H9 (cell line): Measurements from ENCODE around the gene KEAP1. TPM values are rescaled to one million over a fixed set of nuclear protein-coding genes. Genes with fewer than 3 reads are reported as not detected.
"Not testable (repeated sequence)": the region's sequence is repeated elsewhere in the genome, so short reads cannot be mapped to it uniquely, and the experiment has no call there.

ENCODE experiments used
- DNase-seq: peaks from one replicate; pipeline ENCODE4 v3.0.0-alpha.2; 2017
- H2AFZ ChIP-seq: one replicate; pipeline ENCODE4 v1.6.1; 2013; ENCODE audit warnings: mild to moderate bottlenecking, low read length, control low read depth, moderate library complexity
- H2AK5ac ChIP-seq: 2 replicates; pipeline ENCODE4 v1.6.1; 2013; ENCODE audit warnings: low read length, control low read depth, mixed read lengths; ENCODE audit not compliant: insufficient read length
- H2BK120ac ChIP-seq: one replicate; pipeline ENCODE4 v1.6.1; 2013; ENCODE audit warnings: low read depth, mild to moderate bottlenecking, low read length, control low read depth, inconsistent platforms; ENCODE audit not compliant: poor library complexity, severe bottlenecking
- H2BK12ac ChIP-seq: 2 replicates; pipeline ENCODE4 v1.6.1; 2013; ENCODE audit warnings: low read length, control low read depth, mixed read lengths, low read depth; ENCODE audit not compliant: insufficient read length
- H2BK15ac ChIP-seq: 2 replicates; pipeline ENCODE4 v1.6.1; 2013; ENCODE audit warnings: low read depth, low read length, control low read depth
- H2BK20ac ChIP-seq: one replicate; pipeline ENCODE4 v1.6.1; 2013; ENCODE audit warnings: low read depth, mild to moderate bottlenecking, low read length, control low read depth, inconsistent platforms; ENCODE audit not compliant: poor library complexity, severe bottlenecking
- H2BK5ac ChIP-seq: 2 replicates; pipeline ENCODE4 v1.6.1; 2013; ENCODE audit warnings: low read length, control low read depth, mixed read lengths; ENCODE audit not compliant: insufficient read length
- H3K14ac ChIP-seq: 2 replicates; pipeline ENCODE4 v1.6.1; 2013; ENCODE audit warnings: low read length, control low read depth; ENCODE audit not compliant: insufficient read depth
- H3K18ac ChIP-seq: 2 replicates; pipeline ENCODE4 v1.6.1; 2013; ENCODE audit warnings: low read depth, mild to moderate bottlenecking, mixed read lengths, low read length, control low read depth; ENCODE audit not compliant: insufficient read length
- H3K23ac ChIP-seq: 2 replicates; pipeline ENCODE4 v1.6.1; 2013; ENCODE audit warnings: low read length, control low read depth, mixed read lengths, low read depth; ENCODE audit not compliant: insufficient read length
- H3K23me2 ChIP-seq: 2 replicates; pipeline ENCODE4 v1.6.1; 2013; ENCODE audit warnings: low read depth, mild to moderate bottlenecking, mixed read lengths, low read length, control low read depth; ENCODE audit not compliant: insufficient read length, poor library complexity, severe bottlenecking
- H3K27ac ChIP-seq: 2 replicates; pipeline ENCODE4 v1.5.1; 2013; ENCODE audit warnings: low read length, control low read depth, mixed read lengths, low read depth; ENCODE audit not compliant: insufficient read length
- H3K27me3 ChIP-seq: 2 replicates; pipeline ENCODE4 v1.6.1; 2013; ENCODE audit warnings: low read length, control low read depth, inconsistent platforms; ENCODE audit not compliant: insufficient read depth
- H3K4ac ChIP-seq: 2 replicates; pipeline ENCODE4 v1.6.1; 2013; ENCODE audit warnings: low read depth, mild to moderate bottlenecking, control low read depth, inconsistent platforms, low read length, moderate library complexity
- H3K4me1 ChIP-seq: 2 replicates; pipeline ENCODE4 v1.6.1; 2013; ENCODE audit warnings: low read length, control low read depth, inconsistent platforms; ENCODE audit not compliant: insufficient read depth
- H3K4me2 ChIP-seq: 2 replicates; pipeline ENCODE4 v1.6.1; 2013; ENCODE audit warnings: low read length, control low read depth, mixed read lengths; ENCODE audit not compliant: insufficient read length, insufficient read depth
- H3K56ac ChIP-seq: 2 replicates; pipeline ENCODE4 v1.6.1; 2013; ENCODE audit warnings: low read depth, mild to moderate bottlenecking, mixed read lengths, low read length, control low read depth; ENCODE audit not compliant: insufficient read length
- H3K79me1 ChIP-seq: 2 replicates; pipeline ENCODE4 v1.6.1; 2013; ENCODE audit warnings: low read depth, mild to moderate bottlenecking, moderate library complexity, low read length, control low read depth, inconsistent platforms; ENCODE audit not compliant: insufficient read depth, poor library complexity, severe bottlenecking
- H3K79me2 ChIP-seq: 2 replicates; pipeline ENCODE4 v1.6.1; 2013; ENCODE audit warnings: low read length, control low read depth, inconsistent platforms; ENCODE audit not compliant: insufficient read depth
- H3K9ac ChIP-seq: 2 replicates; pipeline ENCODE4 v1.6.1; 2013; ENCODE audit warnings: low read length, control low read depth, mixed read lengths; ENCODE audit not compliant: insufficient read length; ENCODE audit errors: extremely low read depth
- H3K9me3 ChIP-seq: one replicate; pipeline ENCODE4 v1.6.1; 2013; ENCODE audit warnings: low read depth, low read length, inconsistent platforms; ENCODE audit not compliant: control insufficient read depth
- H3T11ph ChIP-seq: one replicate; pipeline ENCODE4 v1.6.1; 2013; ENCODE audit warnings: mild to moderate bottlenecking, low read length, control low read depth, inconsistent platforms
- H4K20me1 ChIP-seq: one replicate; pipeline ENCODE4 v1.6.1; 2013; ENCODE audit not compliant: control insufficient read depth, insufficient read length, insufficient read depth
- H4K5ac ChIP-seq: 2 replicates; pipeline ENCODE4 v1.6.1; 2013; ENCODE audit warnings: low read depth, mild to moderate bottlenecking, mixed read lengths, low read length, control low read depth; ENCODE audit not compliant: insufficient read length
- H4K8ac ChIP-seq: replicated peaks from 2 replicates; pipeline ENCODE4 v1.6.1; 2013; ENCODE audit warnings: low read length, control low read depth, mixed read lengths, low read depth; ENCODE audit not compliant: insufficient read length
- H4K91ac ChIP-seq: 2 replicates; pipeline ENCODE4 v1.6.1; 2013; ENCODE audit warnings: low read depth, mild to moderate bottlenecking, moderate library complexity, mixed read lengths, low read length, control low read depth; ENCODE audit not compliant: insufficient read length
- H3K27ac Mint-ChIP-seq, 3 experiments: 2 replicates in 2 of 3; 3 replicates in 1 of 3; pipeline ENCODE4 v1.8.0; 2020 to 2021; ENCODE audit warnings: mixed read lengths in 3 of 3, mild to moderate bottlenecking in 1 of 3, moderate library complexity in 1 of 3
- H3K27me3 Mint-ChIP-seq: 2 replicates; pipeline ENCODE4 v1.8.0; 2021; ENCODE audit warnings: low read depth, mild to moderate bottlenecking, moderate library complexity, mixed read lengths
- H3K36me3 Mint-ChIP-seq, 3 experiments: 2 replicates in 2 of 3; 3 replicates in 1 of 3; pipeline ENCODE4 v1.8.0; 2020 to 2021; ENCODE audit warnings: low read depth in 3 of 3, mixed read lengths in 3 of 3; ENCODE audit not compliant: insufficient read depth in 1 of 3
- H3K4me1 Mint-ChIP-seq, 2 experiments: 2 replicates each; pipeline ENCODE4 v1.8.0; 2020; ENCODE audit warnings: mixed read lengths in 2 of 2
- H3K4me3 Mint-ChIP-seq, 2 experiments: 2 replicates in 1 of 2; 3 replicates in 1 of 2; pipeline ENCODE4 v1.8.0; 2020 to 2021; ENCODE audit warnings: mild to moderate bottlenecking in 2 of 2, mixed read lengths in 2 of 2, moderate library complexity in 1 of 2
- H3K9me3 Mint-ChIP-seq, 2 experiments: 2 replicates in 1 of 2; 3 replicates in 1 of 2; pipeline ENCODE4 v1.8.0; 2020; ENCODE audit warnings: mild to moderate bottlenecking in 2 of 2, mixed read lengths in 2 of 2, moderate library complexity in 1 of 2
- CTCF ChIP-seq: fragments of 200-600 bp; sonication (generic); conservative IDR thresholded peaks from 3 replicates; pipeline ENCODE4 v1.8.0; 2021; ENCODE audit warnings: antibody characterized with exemption, mild to moderate bottlenecking
- WGBS: extraction: QIAGEN DNeasy Blood & Tissue Kit; methylation state at CpG from one replicate; pipeline ENCODE4 v1.1.7; 2013; ENCODE audit warnings: missing lambda C conversion rate, low lambda C conversion rate, mixed read lengths; ENCODE audit not compliant: insufficient read length; ENCODE audit errors: extremely low coverage; 5-methylcytosine and 5-hydroxymethylcytosine counted together
- total RNA-seq: library from RNA; stranded (reverse); gene quantifications from 2 replicates; pipeline ENCODE4 v1.2.1, GENCODE V29; 2021

The KEAP1 gene
- total RNA-seq, 1 experiment from 2014 or later, result 88.7 TPM

DNA sequence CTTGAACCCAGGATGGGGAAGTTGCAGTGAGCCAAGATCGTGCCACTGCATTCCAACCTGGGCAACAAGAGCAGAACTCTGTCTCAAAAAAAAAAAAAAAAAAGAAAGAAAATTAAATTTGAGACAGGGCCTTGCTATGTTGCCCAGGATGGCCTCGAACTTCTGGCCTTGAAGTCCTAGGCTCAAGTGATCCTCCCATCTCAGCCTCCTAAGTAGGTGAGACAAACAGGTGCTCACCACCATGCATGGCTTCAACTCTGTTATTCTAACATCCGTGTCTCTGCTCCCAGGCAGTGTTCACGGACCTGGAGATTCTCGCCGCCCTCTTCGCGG, 42.5 kb downstream of the KEAP1 start:
- Histone ChIP-seq H3K23me2 (no peaks in the 10 kb centered on the region), H3K4me2 (no peak overlapping the region), H4K5ac (no peak overlapping the region), H3K4me1 (no peaks in the 10 kb centered on the region), H3K27ac (no peak overlapping the region), H3K18ac (no peak overlapping the region), H2BK20ac (no peak overlapping the region), H3K27me3 (0 out of 2 replicates have a peak, but pooled peaks cover 4% of the 10 kb centered on the region), H3K56ac (no peak overlapping the region), H4K91ac (no peak overlapping the region), H3T11ph (no peak overlapping the region), H2BK5ac (no peak overlapping the region), H4K20me1 (no peaks in the 10 kb centered on the region), H3K79me1 (no peaks in the 10 kb centered on the region), H2BK15ac (no peak overlapping the region), H3K9ac (no peak overlapping the region), H3K9me3 (no peaks in the 10 kb centered on the region), H4K8ac (no peak overlapping the region), H3K23ac (no peak overlapping the region), H2AFZ (no peak overlapping the region), H3K14ac (no peak overlapping the region), H2AK5ac (no peak overlapping the region), H3K79me2 (no peaks in the 10 kb centered on the region), H2BK12ac (no peak overlapping the region), H2BK120ac (no peak overlapping the region), H3K4ac (no peak overlapping the region)
- Mint-ChIP-seq H3K9me3 (no peaks in the 10 kb centered on the region), H3K27me3 (peaks cover 16% of the 10 kb centered on the region), H3K27ac (no peak overlapping the region), H3K4me3 (peak overlapping the region in 1 of 2 experiments; percentile 55; a peak in 1 of 5 replicates), H3K4me1 (peaks cover 2 to 11% of the 10 kb centered on the region in 2 experiments; a peak in 3 of 4 replicates), H3K36me3 (peaks cover 0 to 4% (median 0%) of the 10 kb centered on the region in 3 experiments; a peak in 2 of 7 replicates)
- no CpG with 5 or more reads among the region's 8 CpGs for WGBS
- TF ChIP-seq CTCF, result no peak
- no peak for DNase-seq

DNA sequence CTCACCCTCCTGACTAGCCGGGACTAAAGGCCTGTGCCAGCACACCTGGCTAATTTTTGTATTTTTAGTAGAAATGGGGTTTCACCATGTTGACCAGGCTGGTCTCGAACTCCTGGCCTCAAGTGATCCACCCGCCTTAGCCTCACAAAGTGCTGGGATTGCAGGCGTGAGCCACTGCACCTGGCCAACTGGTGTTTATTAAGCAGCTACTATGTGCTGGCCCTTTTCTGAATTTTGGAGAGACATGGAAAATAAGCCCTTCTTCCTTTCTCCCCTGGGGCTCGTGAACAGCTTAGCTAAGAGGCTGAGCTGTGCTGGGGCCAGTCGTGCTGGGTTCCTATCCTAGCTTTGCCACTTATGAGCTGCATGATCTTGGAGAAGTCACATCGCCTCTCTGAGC, 44.4 kb downstream of the KEAP1 start:
- H4K5ac ChIP-seq, H2AK5ac ChIP-seq, H2BK12ac ChIP-seq, H3K56ac ChIP-seq, H3K79me2 ChIP-seq, H3K4me1 ChIP-seq, H3K23me2 ChIP-seq, H3K23ac ChIP-seq, H3K9me3 Mint-ChIP-seq, H2BK15ac ChIP-seq, H4K91ac ChIP-seq, H2BK120ac ChIP-seq, H3K4me3 Mint-ChIP-seq, H3K27ac Mint-ChIP-seq, H3K27me3 ChIP-seq, H2BK20ac ChIP-seq, H3K4me2 ChIP-seq, H3T11ph ChIP-seq, H3K36me3 Mint-ChIP-seq, DNase-seq, H3K4ac ChIP-seq, H3K9me3 ChIP-seq, H3K9ac ChIP-seq, H4K20me1 ChIP-seq, H3K79me1 ChIP-seq, H2BK5ac ChIP-seq, H3K27ac ChIP-seq, H2AFZ ChIP-seq, H3K14ac ChIP-seq, H4K8ac ChIP-seq, H3K18ac ChIP-seq: not testable (repeated sequence)
- no CpG with 5 or more reads among the region's 7 CpGs for WGBS
- Mint-ChIP-seq H3K27me3 (peaks cover 16% of the 10 kb centered on the region), H3K4me1 (peaks cover 6 to 22% of the 10 kb centered on the region in 2 experiments; a peak in 3 of 4 replicates)
